ENCODE results near the gene FAM184A.

Gene FAM184A

DNA sequence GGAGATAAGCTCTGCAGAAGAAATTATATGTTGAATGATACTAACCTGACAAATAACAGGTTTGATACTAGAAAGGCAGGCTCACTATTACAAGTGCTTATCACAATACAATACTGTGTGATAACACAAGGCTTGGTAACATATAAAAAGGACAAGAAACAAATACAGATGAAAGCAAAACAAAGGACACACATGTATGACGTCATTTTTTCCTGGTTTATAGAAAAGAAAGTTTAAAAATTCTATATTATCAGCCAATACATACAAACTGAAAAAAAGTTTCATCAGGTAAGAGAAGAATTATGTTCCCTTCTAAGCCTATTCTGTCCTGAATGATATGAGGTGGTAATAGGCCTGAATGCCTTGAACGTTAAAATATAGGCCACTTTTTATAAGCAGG is 111.2 kb downstream of the FAM184A start:
- DNase-seq (ENCODE audit: low read depth in 3 of 3) = no peak

- DNase-seq (ENCODE audit: low read depth in 3 of 3) = no peak
These were observed 112.6 kb downstream of the FAM184A start for GRCh38 chr6:118965843-118966370.

DNA sequence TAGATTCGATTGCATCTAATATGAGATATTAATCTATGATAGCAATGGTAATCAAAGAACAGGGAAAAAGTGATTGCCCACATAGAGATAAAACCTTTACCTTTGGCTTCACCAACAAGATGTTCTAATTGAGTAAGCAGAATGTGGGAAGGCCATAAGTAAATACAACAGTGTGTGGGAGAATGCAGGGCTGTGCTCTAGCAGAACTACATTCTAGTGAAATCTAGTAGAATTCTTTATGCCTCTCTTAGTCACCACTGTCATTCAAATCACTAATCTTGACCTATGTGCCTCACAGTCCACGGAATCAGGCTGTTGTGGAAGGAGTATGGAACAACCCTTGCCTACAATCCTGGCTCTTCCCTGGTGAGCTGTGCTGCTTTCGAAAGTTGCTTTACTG is 113.1 kb downstream of the FAM184A start:
- DNase-seq (ENCODE audit: low read depth in 3 of 3) = no peak

GRCh38 chr6:118963003-118963402 is 115.5 kb downstream of the FAM184A start:
- no peak for DNase-seq (ENCODE audit: low read depth in 3 of 3)

- no peak for DNase-seq (ENCODE audit: low read depth in 3 of 3)
These were observed 118.6 kb downstream of the FAM184A start for GRCh38 chr6:118959903-118960302.

- DNase-seq (ENCODE audit: low read depth in 3 of 3) = no peak
These were observed 125.1 kb downstream of the FAM184A start for GRCh38 chr6:118953391-118953790.

DNA sequence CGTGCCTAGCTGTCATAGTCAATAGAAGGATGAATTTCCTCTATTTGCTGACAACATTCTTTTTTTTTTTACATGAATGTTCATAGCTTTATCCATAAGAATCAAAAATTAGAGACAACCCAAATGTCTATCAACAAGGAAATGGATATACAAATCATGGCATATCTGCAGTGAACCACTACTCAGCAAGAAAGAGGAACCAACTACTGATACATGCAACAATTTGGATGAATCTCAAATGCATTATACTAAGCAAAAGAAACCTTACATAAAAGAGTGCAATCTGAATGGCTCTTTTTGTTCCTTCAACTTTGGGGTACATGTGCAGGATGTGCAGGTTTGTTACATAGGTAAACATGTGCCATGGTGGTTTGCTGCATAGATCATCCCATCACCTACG is 125.8 kb downstream of the FAM184A start:
- DNase-seq (ENCODE audit: low read depth in 3 of 3) = no peak

DNA sequence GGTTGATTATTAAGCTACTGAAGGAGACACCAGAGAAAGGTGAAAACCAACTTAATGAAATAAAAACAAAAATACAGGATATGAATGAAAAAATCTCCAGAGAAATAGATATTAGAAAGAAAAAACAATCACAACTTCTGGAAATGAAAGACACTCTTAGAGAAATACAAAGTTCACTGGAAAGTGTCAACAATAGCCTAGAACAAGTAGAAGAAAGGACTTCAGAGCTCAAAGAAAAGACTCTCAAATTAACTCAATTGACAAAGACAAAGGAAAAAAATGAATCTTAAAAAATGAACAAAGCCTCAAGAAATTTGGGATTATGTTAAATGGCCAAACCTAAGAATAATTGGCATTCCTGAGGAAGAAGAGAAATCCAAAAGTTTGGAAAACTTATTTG is 133.2 kb downstream of the FAM184A start:
- no peak for DNase-seq (ENCODE audit: low read depth in 3 of 3)

DNA sequence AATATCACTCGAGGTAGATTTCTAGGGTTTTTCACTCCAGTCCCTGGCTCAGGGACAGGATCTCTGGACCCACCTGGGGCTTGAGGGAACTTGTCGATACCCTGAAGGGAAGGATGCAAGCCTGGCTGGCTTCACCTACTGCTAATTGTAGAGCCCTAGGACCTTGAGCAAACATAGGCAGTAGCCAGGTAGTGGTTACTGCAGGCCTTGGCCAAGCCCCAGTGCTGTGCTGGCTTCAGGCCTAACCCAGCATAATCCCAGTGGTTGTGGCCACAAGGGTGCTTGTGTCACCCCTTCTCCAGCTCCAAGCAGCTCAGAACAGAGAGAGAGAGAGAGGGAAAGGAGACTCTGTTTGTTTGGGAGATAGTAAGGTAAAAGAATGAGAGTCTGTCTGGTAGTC is 137.7 kb downstream of the FAM184A start:
- DNase-seq (ENCODE audit: low read depth in 3 of 3) = no peak

GRCh38 chr6:118939683-118940082 is 138.8 kb downstream of the FAM184A start:
- DNase-seq (ENCODE audit: low read depth in 3 of 3) = no peak

DNA sequence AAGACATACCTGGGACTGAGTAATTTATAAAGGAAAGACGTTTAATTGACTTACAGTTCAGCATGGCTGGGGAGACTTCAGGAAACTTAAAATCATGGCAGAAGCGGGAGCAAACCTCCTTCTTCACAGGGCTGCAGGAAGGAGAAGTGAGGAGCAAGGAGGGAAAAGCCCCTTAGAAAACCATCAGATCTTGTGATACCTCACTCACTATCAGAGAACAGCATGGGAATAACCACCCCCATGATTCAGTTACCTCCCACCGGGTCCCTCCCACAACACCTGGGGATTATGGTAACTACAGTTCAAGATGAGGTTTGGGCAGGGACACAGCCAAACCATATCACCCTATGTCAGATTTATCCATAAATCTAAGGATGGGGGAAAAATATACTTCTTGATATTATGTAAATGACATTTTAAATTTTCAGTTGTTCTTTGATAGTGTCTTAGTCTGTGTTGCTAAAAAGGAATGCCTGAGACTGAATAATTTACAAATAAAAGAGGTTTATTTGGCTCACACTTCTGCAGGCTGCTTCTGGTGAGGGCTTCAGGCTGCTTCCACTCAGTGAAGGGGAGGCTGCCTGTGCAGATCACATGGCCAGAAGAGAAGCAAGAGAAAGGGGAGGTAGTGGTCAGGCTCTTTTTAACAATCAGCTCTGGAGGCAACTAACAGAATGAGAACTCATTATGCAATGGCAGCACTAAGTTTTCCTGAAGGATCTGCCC is 142.3 kb downstream of the FAM184A start:
- DNase-seq (ENCODE audit: low read depth in 3 of 3) = no peak

DNA sequence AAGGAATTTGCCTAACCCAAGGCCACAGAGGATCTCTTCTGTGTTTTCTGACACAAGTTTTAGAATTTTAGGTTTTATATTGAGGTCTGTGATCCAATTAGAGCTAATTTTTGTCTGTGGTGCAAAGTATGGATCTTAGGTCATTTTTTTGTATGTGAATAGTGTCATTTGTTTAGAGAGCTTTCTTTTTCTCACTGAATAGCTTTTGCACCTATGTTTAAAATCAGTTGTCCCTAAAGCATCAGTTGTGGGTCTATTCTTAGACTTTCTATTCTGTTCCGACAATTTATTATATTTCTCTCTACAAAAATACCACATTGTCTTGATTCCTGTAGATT is 143.2 kb downstream of the FAM184A start:
- no peak for DNase-seq (ENCODE audit: low read depth in 3 of 3)

DNA sequence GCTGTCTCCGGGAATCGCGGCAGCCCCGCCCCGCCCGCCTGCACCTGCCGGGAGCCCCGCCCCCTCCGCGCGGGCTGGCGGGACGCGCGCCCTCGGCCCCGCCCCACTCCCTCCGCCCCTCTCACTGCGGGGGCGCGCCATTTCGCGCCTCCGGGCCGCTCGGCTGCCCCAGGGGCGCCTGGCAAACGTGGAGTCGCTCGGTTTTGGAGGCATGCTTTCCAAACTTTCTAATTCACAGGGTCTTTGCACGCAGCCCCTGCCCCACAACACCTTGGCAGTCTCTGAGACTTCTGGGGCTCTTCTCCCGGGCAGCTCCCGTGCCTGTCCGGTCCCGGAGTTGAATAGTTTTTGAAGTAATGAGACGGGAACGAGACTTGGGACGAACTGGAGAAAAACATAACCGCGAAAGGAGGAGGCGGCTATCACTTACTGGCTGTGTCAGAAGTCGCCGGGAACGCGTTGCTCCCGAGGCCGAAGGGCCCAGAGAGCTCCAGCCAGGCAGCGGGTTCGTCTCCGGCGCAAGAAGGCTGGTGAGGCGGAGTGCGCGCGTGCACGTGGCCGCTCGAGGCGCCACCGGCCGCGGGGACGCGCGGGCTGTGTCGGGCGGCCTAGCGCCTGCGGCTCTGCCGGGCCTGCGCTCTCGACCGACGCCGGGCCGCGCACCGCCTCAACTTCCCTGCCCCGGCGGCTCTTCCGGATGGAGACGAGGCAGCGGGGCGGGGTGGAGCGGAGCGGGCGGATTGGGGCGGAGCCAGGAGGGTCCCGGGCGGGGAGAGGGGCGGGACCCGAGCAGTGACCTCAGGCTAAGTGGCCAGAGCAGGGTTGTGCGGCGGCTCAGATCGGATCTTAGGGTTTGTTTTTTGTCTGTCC is 143.8 kb downstream of the FAM184A start, which contains the start of gene MCM9:
MCM9 (minus strand) TSS at position 699 of the 870 bp plus-strand sequence. CDS start 3,436 bp downstream, outside the sequence.
- peak; percentile 72 to 88 (median 77) for DNase-seq (ENCODE audit: low read depth in 3 of 3)

GRCh38 chr6:118933855-118934460 is 144.5 kb downstream of the FAM184A start:
- no peak for DNase-seq (ENCODE audit: low read depth in 3 of 3)

DNA sequence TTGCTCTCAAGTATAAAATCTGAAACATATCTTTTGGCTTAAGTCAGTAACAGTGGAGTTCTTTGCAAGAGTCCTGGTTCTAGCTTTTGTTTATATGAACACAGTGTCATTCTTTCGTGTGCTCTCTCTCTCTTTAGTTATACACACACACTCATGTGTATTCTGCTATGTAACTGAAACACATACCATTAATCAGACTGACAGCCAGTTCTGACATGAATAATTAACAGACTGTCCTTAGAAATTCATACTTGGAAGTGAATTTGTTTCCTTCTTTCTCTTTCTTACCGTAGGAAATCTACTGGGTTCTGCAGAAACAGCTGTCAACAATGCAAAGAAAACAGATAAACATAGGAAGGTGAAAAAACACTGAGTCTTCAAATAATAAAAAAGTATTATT is 146.0 kb downstream of the FAM184A start:
- no peak for DNase-seq (ENCODE audit: low read depth in 3 of 3)

GRCh38 chr6:118931436-118931835 is 147.0 kb downstream of the FAM184A start:
- DNase-seq (ENCODE audit: low read depth in 3 of 3) = no peak

- no peak for DNase-seq (ENCODE audit: low read depth in 3 of 3)
These were observed 147.8 kb downstream of the FAM184A start for GRCh38 chr6:118930680-118931079.

DNA sequence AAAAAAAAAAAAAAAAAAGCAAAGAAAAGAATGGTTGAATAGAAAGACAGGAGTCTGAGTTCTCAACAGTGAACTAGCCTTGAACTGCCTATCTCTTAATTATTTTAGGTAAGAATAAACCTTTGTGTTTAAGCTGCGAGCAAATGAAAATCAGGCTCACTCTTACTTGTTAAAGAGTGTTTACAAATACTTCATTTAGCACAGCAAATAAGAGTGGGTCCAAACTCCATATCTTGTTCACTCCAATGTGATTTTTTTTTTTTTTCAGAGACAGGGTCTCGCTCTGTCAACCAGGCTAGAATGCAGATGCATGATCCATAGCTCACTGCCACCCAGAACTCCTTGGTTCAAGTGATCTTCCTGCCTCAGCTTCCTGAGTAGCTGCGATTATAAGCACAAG is 155.4 kb downstream of the FAM184A start:
- no peak for DNase-seq (ENCODE audit: low read depth in 3 of 3)

GRCh38 chr6:118921084-118921483 is 157.4 kb downstream of the FAM184A start:
- DNase-seq (ENCODE audit: low read depth in 3 of 3) = no peak

DNA sequence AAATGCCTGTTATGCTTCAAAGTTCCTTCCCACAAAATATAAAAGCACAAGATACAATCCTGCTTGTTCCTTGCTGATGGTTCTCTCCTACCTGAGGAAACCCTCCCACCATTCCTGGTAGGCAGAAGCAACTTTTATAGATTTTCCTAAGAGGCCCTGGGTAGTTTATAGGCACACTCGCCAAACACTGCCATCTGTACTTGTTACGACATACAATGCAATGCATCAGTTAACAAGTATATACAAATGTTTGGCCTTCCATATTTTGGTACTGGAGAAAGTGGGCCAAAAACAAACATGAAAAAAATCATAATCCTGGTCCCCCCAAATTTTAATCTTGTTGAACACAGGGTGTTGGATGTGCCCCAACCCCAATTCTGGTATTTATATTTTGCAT is 160.1 kb downstream of the FAM184A start:
- DNase-seq (ENCODE audit: low read depth in 3 of 3) = no peak

GRCh38 chr6:118917546-118918328 is 160.7 kb downstream of the FAM184A start:
- no peak for DNase-seq (ENCODE audit: low read depth in 3 of 3)

GRCh38 chr6:118914598-118914997 is 163.9 kb downstream of the FAM184A start:
- DNase-seq (ENCODE audit: low read depth in 3 of 3) = no peak
